HEK293 (cell line): ENCODE measurements around the gene PODN.

Source experiments
- ZNF24 ChIP-seq: fragments of 450-650 bp; formaldehyde crosslinking; IDR thresholded peaks from 2 replicates; pipeline ENCODE4 v1.5.1; 2016; ENCODE audit warnings: missing biosample characterization, missing genetic modification characterization
- ZNF658 ChIP-seq: fragments of 450-650 bp; formaldehyde crosslinking; IDR thresholded peaks from 2 replicates; pipeline ENCODE4; 2016; ENCODE audit warnings: missing biosample characterization, missing genetic modification characterization
- TF ChIP-seq, protein P1 (sequence below): fragments of 450-650 bp; formaldehyde crosslinking; IDR thresholded peaks from 2 replicates; pipeline ENCODE4 v1.5.1; 2016; ENCODE audit warnings: missing biosample characterization, missing genetic modification characterization
- TF ChIP-seq, protein P2 (sequence below): fragments of 450-650 bp; IDR thresholded peaks from 2 replicates; pipeline ENCODE4 v1.5.1; 2018; ENCODE audit warnings: missing biosample characterization, missing genetic modification characterization

DNA sequence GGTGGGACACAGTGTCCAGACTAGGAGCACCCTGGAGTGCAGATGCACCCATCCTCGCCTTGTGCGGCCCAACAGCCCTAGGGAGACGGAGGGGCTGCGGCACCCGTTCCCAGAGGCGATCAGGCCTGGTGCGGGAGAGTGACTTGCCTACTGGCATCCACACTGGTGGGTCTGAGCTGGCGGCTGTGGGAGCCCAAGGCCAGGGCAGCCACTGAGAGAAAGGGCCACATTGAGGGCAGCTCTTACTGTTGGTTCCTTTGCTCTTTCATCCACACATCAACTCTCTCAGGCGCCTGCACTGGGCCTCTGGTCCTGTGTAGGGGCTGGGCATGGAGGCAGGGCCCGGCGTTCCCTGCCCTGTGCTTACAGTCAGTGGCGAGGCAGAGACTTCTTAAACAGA is 8.6 kb downstream of the PODN start:
- TF ChIP-seq ZNF658 (no peak), ZNF24 (tag by site-specific recombination) (no peak)
- TF ChIP-seq, protein P1, sequence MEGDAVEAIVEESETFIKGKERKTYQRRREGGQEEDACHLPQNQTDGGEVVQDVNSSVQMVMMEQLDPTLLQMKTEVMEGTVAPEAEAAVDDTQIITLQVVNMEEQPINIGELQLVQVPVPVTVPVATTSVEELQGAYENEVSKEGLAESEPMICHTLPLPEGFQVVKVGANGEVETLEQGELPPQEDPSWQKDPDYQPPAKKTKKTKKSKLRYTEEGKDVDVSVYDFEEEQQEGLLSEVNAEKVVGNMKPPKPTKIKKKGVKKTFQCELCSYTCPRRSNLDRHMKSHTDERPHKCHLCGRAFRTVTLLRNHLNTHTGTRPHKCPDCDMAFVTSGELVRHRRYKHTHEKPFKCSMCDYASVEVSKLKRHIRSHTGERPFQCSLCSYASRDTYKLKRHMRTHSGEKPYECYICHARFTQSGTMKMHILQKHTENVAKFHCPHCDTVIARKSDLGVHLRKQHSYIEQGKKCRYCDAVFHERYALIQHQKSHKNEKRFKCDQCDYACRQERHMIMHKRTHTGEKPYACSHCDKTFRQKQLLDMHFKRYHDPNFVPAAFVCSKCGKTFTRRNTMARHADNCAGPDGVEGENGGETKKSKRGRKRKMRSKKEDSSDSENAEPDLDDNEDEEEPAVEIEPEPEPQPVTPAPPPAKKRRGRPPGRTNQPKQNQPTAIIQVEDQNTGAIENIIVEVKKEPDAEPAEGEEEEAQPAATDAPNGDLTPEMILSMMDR (tag by site-specific recombination) = no peak
- TF ChIP-seq, protein P2, sequence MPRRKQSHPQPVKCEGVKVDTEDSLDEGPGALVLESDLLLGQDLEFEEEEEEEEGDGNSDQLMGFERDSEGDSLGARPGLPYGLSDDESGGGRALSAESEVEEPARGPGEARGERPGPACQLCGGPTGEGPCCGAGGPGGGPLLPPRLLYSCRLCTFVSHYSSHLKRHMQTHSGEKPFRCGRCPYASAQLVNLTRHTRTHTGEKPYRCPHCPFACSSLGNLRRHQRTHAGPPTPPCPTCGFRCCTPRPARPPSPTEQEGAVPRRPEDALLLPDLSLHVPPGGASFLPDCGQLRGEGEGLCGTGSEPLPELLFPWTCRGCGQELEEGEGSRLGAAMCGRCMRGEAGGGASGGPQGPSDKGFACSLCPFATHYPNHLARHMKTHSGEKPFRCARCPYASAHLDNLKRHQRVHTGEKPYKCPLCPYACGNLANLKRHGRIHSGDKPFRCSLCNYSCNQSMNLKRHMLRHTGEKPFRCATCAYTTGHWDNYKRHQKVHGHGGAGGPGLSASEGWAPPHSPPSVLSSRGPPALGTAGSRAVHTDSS (tag by site-specific recombination) = no peak
